DND-41 (cell line): Measurements from ENCODE around the gene CD58.

Experiments used
- ATAC-seq: fragments of 200-7000 bp; cut with Tn5 transposase; 3 replicates; pipeline ENCODE4 v1.9.1; 2021; ENCODE audit warnings: low read depth; ENCODE audit not compliant: insufficient read depth
- DNase-seq: peaks from one replicate; pipeline ENCODE4 v3.0.0-alpha.2; 2020
- H2AFZ ChIP-seq: 2 replicates; pipeline ENCODE4 v1.6.0; 2012; ENCODE audit warnings: low read depth, low read length
- H3K27ac ChIP-seq: 2 replicates; pipeline ENCODE4 v1.5.1; 2012; ENCODE audit warnings: low read length, inconsistent platforms
- H3K27me3 ChIP-seq: fragments of 200-600 bp; sonication (generic); 2 replicates; pipeline ENCODE4 v1.6.0; 2012; ENCODE audit warnings: low read length, mild to moderate bottlenecking, inconsistent platforms; ENCODE audit not compliant: insufficient read depth, poor library complexity
- H3K36me3 ChIP-seq: 2 replicates; pipeline ENCODE4 v1.5.1; 2012; ENCODE audit warnings: low read length, inconsistent platforms; ENCODE audit not compliant: insufficient read depth
- H3K4me1 ChIP-seq: 2 replicates; pipeline ENCODE4 v1.5.1; 2012; ENCODE audit warnings: mild to moderate bottlenecking, low read length; ENCODE audit not compliant: insufficient read depth
- H3K4me2 ChIP-seq: 2 replicates; pipeline ENCODE4 v1.6.0; 2012; ENCODE audit warnings: mild to moderate bottlenecking, moderate library complexity, low read length, inconsistent platforms; ENCODE audit not compliant: insufficient read depth
- H3K4me3 ChIP-seq, 2 experiments: fragments of 200-600 bp in 1 of 2; shearing (Covaris generic) in 1 of 2; 2 replicates each; pipeline ENCODE4 v1.5.1; 2012 to 2016; ENCODE audit warnings: inconsistent platforms in 2 of 2, low read length in 2 of 2, mild to moderate bottlenecking in 2 of 2, low read depth in 1 of 2, moderate library complexity in 1 of 2
- H3K79me2 ChIP-seq: 2 replicates; pipeline ENCODE4 v1.6.0; 2012; ENCODE audit warnings: low read length, inconsistent platforms; ENCODE audit not compliant: insufficient read depth
- H3K9ac ChIP-seq: 2 replicates; pipeline ENCODE4 v1.6.0; 2012; ENCODE audit warnings: low read depth, mild to moderate bottlenecking, inconsistent platforms, low read length, moderate library complexity
- H3K9me3 ChIP-seq: 2 replicates; pipeline ENCODE4 v1.5.1; 2012; ENCODE audit warnings: low read length, moderate library complexity, mild to moderate bottlenecking, inconsistent platforms; ENCODE audit not compliant: insufficient read depth, severe bottlenecking
- H4K20me1 ChIP-seq: 2 replicates; pipeline ENCODE4 v1.6.0; 2012; ENCODE audit warnings: low read length; ENCODE audit not compliant: insufficient read depth
- CTCF ChIP-seq: IDR thresholded peaks from 2 replicates; pipeline ENCODE4 v1.5.1; 2012; ENCODE audit warnings: borderline replicate concordance, low read length, moderate library complexity, mild to moderate bottlenecking; ENCODE audit not compliant: poor library complexity, severe bottlenecking; ENCODE audit errors: extremely low read depth
- EZH2 ChIP-seq: IDR thresholded peaks from 3 replicates; pipeline ENCODE4 v1.6.1; 2012; ENCODE audit warnings: borderline replicate concordance, low read depth, mild to moderate bottlenecking, moderate library complexity, low read length, inconsistent platforms; ENCODE audit not compliant: severe bottlenecking

The CD58 gene

GRCh38 chr1:116537040-116537831 lies 33.6 kb downstream of the CD58 start:
- no peaks in the 10 kb centered on the region for H3K9me3 ChIP-seq
- H2AFZ ChIP-seq: no peak overlapping the region
- H3K4me2 ChIP-seq: no peak overlapping the region
- H3K36me3 ChIP-seq: peaks cover 91% of the 10 kb centered on the region
- no peak overlapping the region for H3K4me3 ChIP-seq
- no peak overlapping the region for H3K9ac ChIP-seq
- no peak overlapping the region for H3K27ac ChIP-seq
- TF ChIP-seq EZH2 (no peak), CTCF (no peak)
- H4K20me1 ChIP-seq: no peaks in the 10 kb centered on the region
- ATAC-seq (no peak), DNase-seq (no peak)
- no peaks in the 10 kb centered on the region for H3K27me3 ChIP-seq
- no peaks in the 10 kb centered on the region for H3K79me2 ChIP-seq
- H3K4me1 ChIP-seq: no peaks in the 10 kb centered on the region

- H3K4me3 ChIP-seq: no peak overlapping the region
- H3K4me1 ChIP-seq: no peaks in the 10 kb centered on the region
- no peaks in the 10 kb centered on the region for H3K27me3 ChIP-seq
- H3K9ac ChIP-seq: no peak overlapping the region
- TF ChIP-seq CTCF (no peak), EZH2 (no peak)
- H4K20me1 ChIP-seq: no peaks in the 10 kb centered on the region
- no peak overlapping the region for H3K27ac ChIP-seq
- no peaks in the 10 kb centered on the region for H3K9me3 ChIP-seq
- no peak overlapping the region for H3K4me2 ChIP-seq
- peaks cover 68% of the 10 kb centered on the region for H3K36me3 ChIP-seq
- ATAC-seq: no peak
- no peaks in the 10 kb centered on the region for H3K79me2 ChIP-seq
- DNase-seq: no peak
- no peak overlapping the region for H2AFZ ChIP-seq
Observed at GRCh38 chr1:116534014-116534739, 36.6 kb downstream of the CD58 start.

- no peaks in the 10 kb centered on the region for H3K27me3 ChIP-seq
- no peak overlapping the region for H3K4me2 ChIP-seq
- H3K9ac ChIP-seq: no peak overlapping the region
- H2AFZ ChIP-seq: no peak overlapping the region
- no peaks in the 10 kb centered on the region for H3K79me2 ChIP-seq
- no peaks in the 10 kb centered on the region for H3K9me3 ChIP-seq
- H3K4me1 ChIP-seq: no peaks in the 10 kb centered on the region
- TF ChIP-seq EZH2 (no peak), CTCF (no peak)
- ATAC-seq (no peak), DNase-seq (no peak)
- H3K36me3 ChIP-seq: peaks cover 61% of the 10 kb centered on the region
- no peaks in the 10 kb centered on the region for H4K20me1 ChIP-seq
- H3K4me3 ChIP-seq: no peak overlapping the region
- H3K27ac ChIP-seq: no peak overlapping the region
Observed at GRCh38 chr1:116533429-116533820, 37.4 kb downstream of the CD58 start.
